DMS 273 treated with DMSO at 0.1 percent for 48 hours (cell line): ENCODE data around the gene CCDC167.

Experiments
- DNase-seq: peaks from one replicate; lab custom pipeline; 2025; lab: John Stamatoyannopoulos, UW

The CCDC167 gene

GRCh38 chr6:37499433-37500293 lies at the start of gene CCDC167:
CCDC167 (minus strand) TSS chr6:37499893; CDS start chr6:37499863, 30 bp downstream.
- DNase-seq, result peak; percentile 97

- DNase-seq, result no peak
Observed at GRCh38 chr6:37549154-37549553, 49.5 kb upstream of the CCDC167 start.

- DNase-seq, result no peak
Observed at GRCh38 chr6:37548067-37548674, 48.5 kb upstream of the CCDC167 start.

- peak; percentile 84 for DNase-seq
Observed at GRCh38 chr6:37547564-37548061, 47.9 kb upstream of the CCDC167 start.

- DNase-seq, result no peak
Observed at GRCh38 chr6:37546141-37546871, 46.6 kb upstream of the CCDC167 start.

GRCh38 chr6:37544530-37544929 lies 44.8 kb upstream of the CCDC167 start:
- DNase-seq, result no peak

- DNase-seq, result no peak
Observed at GRCh38 chr6:37543361-37543760, 43.7 kb upstream of the CCDC167 start.

GRCh38 chr6:37541346-37541745 lies 41.7 kb upstream of the CCDC167 start:
- DNase-seq, result no peak

- DNase-seq, result no peak
Observed at GRCh38 chr6:37540390-37540789, 40.7 kb upstream of the CCDC167 start.

GRCh38 chr6:37540029-37540352 lies 40.3 kb upstream of the CCDC167 start:
- DNase-seq, result no peak

GRCh38 chr6:37539171-37540028 lies 39.7 kb upstream of the CCDC167 start:
- DNase-seq, result no peak

GRCh38 chr6:37538107-37538506 lies 38.4 kb upstream of the CCDC167 start:
- DNase-seq, result no peak

- peak; percentile 89 for DNase-seq
Observed at GRCh38 chr6:37537548-37537947, 37.9 kb upstream of the CCDC167 start.

- DNase-seq, result no peak
Observed at GRCh38 chr6:37536491-37537190, 36.9 kb upstream of the CCDC167 start.

GRCh38 chr6:37535759-37536490 lies 36.2 kb upstream of the CCDC167 start:
- DNase-seq, result no peak

GRCh38 chr6:37535428-37535758 lies 35.7 kb upstream of the CCDC167 start:
- DNase-seq, result no peak

GRCh38 chr6:37534893-37535292 lies 35.2 kb upstream of the CCDC167 start:
- no peak for DNase-seq

GRCh38 chr6:37532122-37532521 lies 32.4 kb upstream of the CCDC167 start:
- DNase-seq, result no peak

GRCh38 chr6:37531437-37532036 lies 31.8 kb upstream of the CCDC167 start:
- no peak for DNase-seq

- no peak for DNase-seq
Observed at GRCh38 chr6:37531026-37531425, 31.3 kb upstream of the CCDC167 start.
